GM18861 (cell line): Measurements from ENCODE around the gene PALLD.
"Not testable (repeated sequence)": the region's sequence is repeated elsewhere in the genome, so short reads cannot be mapped to it uniquely, and the experiment has no call there.

ENCODE experiments used
- ATAC-seq: cut with Tn5 transposase; IDR thresholded peaks from one replicate; pipeline ENCODE4 v1.9.1; 2021; ENCODE audit not compliant: unreplicated experiment

PALLD gene

GRCh38 chr4:168490711-168491110 lies 6.1 kb upstream of the PALLD start:
- no peak for ATAC-seq

- no peak for ATAC-seq
These were observed 5.3 kb upstream of the PALLD start for GRCh38 chr4:168491563-168491962.

- ATAC-seq = no peak
These were observed 1.4 kb downstream of the PALLD start for GRCh38 chr4:168498251-168498650.

GRCh38 chr4:168499241-168499640 lies 2.4 kb downstream of the PALLD start:
- no peak for ATAC-seq

GRCh38 chr4:168501407-168501806 lies 4.6 kb downstream of the PALLD start:
- no peak for ATAC-seq

- no peak for ATAC-seq
These were observed 6.0 kb downstream of the PALLD start for GRCh38 chr4:168502861-168503260.

GRCh38 chr4:168503652-168504362 lies 7.0 kb downstream of the PALLD start:
- no peak for ATAC-seq

- ATAC-seq = no peak
These were observed 7.7 kb downstream of the PALLD start for GRCh38 chr4:168504526-168504925.

GRCh38 chr4:168506014-168506413 lies 9.2 kb downstream of the PALLD start:
- no peak for ATAC-seq

GRCh38 chr4:168507178-168507815 lies 10.4 kb downstream of the PALLD start:
- ATAC-seq = no peak

- ATAC-seq = no peak
These were observed 11.8 kb downstream of the PALLD start for GRCh38 chr4:168508683-168509082.

GRCh38 chr4:168509786-168510185 lies 12.9 kb downstream of the PALLD start:
- ATAC-seq = no peak

GRCh38 chr4:168511780-168512489 lies 15.1 kb downstream of the PALLD start:
- ATAC-seq = no peak

- not testable (repeated sequence) for ATAC-seq
These were observed 17.0 kb downstream of the PALLD start for GRCh38 chr4:168513826-168514225.

GRCh38 chr4:168514249-168514852 lies 17.5 kb downstream of the PALLD start:
- ATAC-seq = no peak

- no peak for ATAC-seq
These were observed 18.6 kb downstream of the PALLD start for GRCh38 chr4:168515222-168516011.

GRCh38 chr4:168516841-168517240 lies 20.0 kb downstream of the PALLD start:
- no peak for ATAC-seq

- no peak for ATAC-seq
These were observed 22.7 kb downstream of the PALLD start for GRCh38 chr4:168519576-168519975.

- ATAC-seq = no peak
These were observed 24.9 kb downstream of the PALLD start for GRCh38 chr4:168521721-168522120.

GRCh38 chr4:168522356-168522755 lies 25.5 kb downstream of the PALLD start:
- ATAC-seq = no peak
